ENCODE data around the gene IVD.

GRCh38 chr15:40412095-40412759 lies 6.6 kb downstream of the IVD start:
- no peak for TF ChIP-seq RXRA (IDR thresholded peaks at IDR 0.05; ENCODE audit: borderline replicate concordance, low read depth)
- TF ChIP-seq USF2 (IDR thresholded peaks at IDR 0.05; ENCODE audit: borderline replicate concordance, low read depth, low read length), result no peak
- no peak for TF ChIP-seq MAX (IDR thresholded peaks at IDR 0.05; ENCODE audit: low read depth)
- TF ChIP-seq CTCF (IDR thresholded peaks at IDR 0.05), result no peak
- TF ChIP-seq RFX5 (IDR thresholded peaks at IDR 0.05; ENCODE audit: low read length), result no peak
- no peak for TF ChIP-seq RAD21 (IDR thresholded peaks at IDR 0.05; ENCODE audit: low read length)

All from SK-N-SH (cell line).